HL-60 (cell line): Measurements from ENCODE around the gene APCDD1.

ENCODE experiments used
- DNase-seq, 2 experiments: peaks; one replicate each; pipeline ENCODE4 v3.0.0-alpha.2; 2010 to 2020; ENCODE audit warnings: low read depth in 1 of 2, low spot score in 1 of 2
- H3K27ac ChIP-seq: fragments of 250-450 bp; sonication (Bioruptor Pico); replicated peaks from 2 replicates; pipeline ENCODE4 v1.5.1; 2020; ENCODE audit warnings: mild to moderate bottlenecking, moderate library complexity
- H3K27me3 ChIP-seq: fragments of 250-450 bp; sonication (Bioruptor Pico); 2 replicates; pipeline ENCODE4 v1.5.1; 2021; ENCODE audit warnings: mild to moderate bottlenecking, moderate library complexity; ENCODE audit not compliant: insufficient read depth, poor library complexity, severe bottlenecking
- H3K4me3 ChIP-seq: replicated peaks from 2 replicates; pipeline ENCODE4 v1.5.1; 2011; ENCODE audit warnings: mild to moderate bottlenecking, control low read depth, low read length; ENCODE audit not compliant: insufficient read depth
- CTCF ChIP-seq: IDR thresholded peaks from one replicate; pipeline ENCODE4 v1.5.1; 2011; ENCODE audit warnings: low read length, control low read depth, inconsistent platforms; ENCODE audit not compliant: insufficient read depth
- GABPA ChIP-seq: IDR thresholded peaks from 2 replicates; pipeline ENCODE4 v1.6.1; 2012; ENCODE audit warnings: low read depth
- POLR2AphosphoS5 ChIP-seq: IDR thresholded peaks from 2 replicates; pipeline ENCODE4 v1.6.1; 2012; ENCODE audit warnings: low read depth
- REST ChIP-seq: IDR thresholded peaks from 2 replicates; pipeline ENCODE4 v1.6.1; 2012; ENCODE audit warnings: low read depth; ENCODE audit not compliant: insufficient replicate concordance
- SPI1 ChIP-seq: IDR thresholded peaks from 2 replicates; pipeline ENCODE4 v1.6.1; 2012; ENCODE audit warnings: low read depth, mild to moderate bottlenecking, borderline replicate concordance

The APCDD1 gene

GRCh38 chr18:10430677-10431076 lies 23.8 kb upstream of the APCDD1 start:
- TF ChIP-seq GABPA (no peak), REST (no peak), SPI1 (no peak), POLR2AphosphoS5 (no peak), CTCF (no peak)
- Histone ChIP-seq H3K27me3 (peaks cover 7% of the 10 kb centered on the region), H3K4me3 (no peak overlapping the region), H3K27ac (no peak overlapping the region)
- no peak for DNase-seq

GRCh38 chr18:10431680-10432079 lies 22.8 kb upstream of the APCDD1 start:
- peaks cover 8% of the 10 kb centered on the region for H3K27me3 ChIP-seq
- no peak for DNase-seq
- no peak overlapping the region for H3K27ac ChIP-seq
- TF ChIP-seq POLR2AphosphoS5 (no peak), GABPA (no peak), REST (no peak), SPI1 (no peak), CTCF (no peak)
- no peak overlapping the region for H3K4me3 ChIP-seq

- H3K4me3 ChIP-seq = no peak overlapping the region
- TF ChIP-seq CTCF = no peak
- TF ChIP-seq GABPA = no peak
- TF ChIP-seq SPI1 = no peak
- TF ChIP-seq POLR2AphosphoS5 = no peak
- no peak for TF ChIP-seq REST
- no peak overlapping the region for H3K27ac ChIP-seq
- H3K27me3 ChIP-seq = peaks cover 8% of the 10 kb centered on the region
- DNase-seq = no peak
Observed at GRCh38 chr18:10432781-10433180, 21.7 kb upstream of the APCDD1 start.
